Activated naive CD4-positive, alpha-beta T cell treated with anti-CD3 and anti-CD28 coated beads for 36 hours (primary cell): ENCODE measurements around the gene GTF2H2. TPM values are rescaled to one million over a fixed set of nuclear protein-coding genes. Genes with fewer than 3 reads are reported as not detected.
"Not testable (repeated sequence)": the region's sequence is repeated elsewhere in the genome, so short reads cannot be mapped to it uniquely, and the experiment has no call there.

ENCODE experiments used
- CTCF ChIA-PET: fragments of 350-600 bp; sonication (Branson Sonifier 250); formaldehyde crosslinking; loops from one replicate; lab custom pipeline; 2021; ENCODE audit warnings: antibody characterized with exemption; lab: Charles Lee
- DNase-seq: peaks from one replicate; pipeline ENCODE4 v3.0.0-alpha.2; 2020
- H3K27ac Mint-ChIP-seq: one replicate; pipeline ENCODE4 v1.8.0; 2021; ENCODE audit warnings: mild to moderate bottlenecking, mixed read lengths
- H3K27me3 Mint-ChIP-seq: one replicate; pipeline ENCODE4 v1.8.0; 2021; ENCODE audit warnings: low read depth, mixed read lengths
- H3K36me3 Mint-ChIP-seq: one replicate; pipeline ENCODE4 v1.8.0; 2021; ENCODE audit warnings: low read depth, mixed read lengths
- H3K4me1 Mint-ChIP-seq: one replicate; pipeline ENCODE4 v1.8.0; 2021; ENCODE audit warnings: low read depth, mixed read lengths
- H3K4me3 Mint-ChIP-seq: one replicate; pipeline ENCODE4 v1.8.0; 2021; ENCODE audit warnings: mild to moderate bottlenecking, moderate library complexity, mixed read lengths
- H3K9me3 Mint-ChIP-seq: one replicate; pipeline ENCODE4 v1.8.0; 2021; ENCODE audit warnings: mixed read lengths
- intact Hi-C: fragments of 100-400 bp; cut with micrococcal nuclease; formaldehyde crosslinking; loops from one replicate; pipeline ENCODE4 v1.15.1; 2023
- total RNA-seq, 2 experiments: library from RNA; stranded (reverse); gene quantifications; one replicate each; pipeline ENCODE4 v1.2.3, GENCODE V29; 2021

The GTF2H2 gene
- 10 to 100 TPM; 60.6 to 61.7 TPM for total RNA-seq

GRCh38 chr5:71067262-71067928, at the start of gene GTF2H2:
TSS of gene GTF2H2 (minus strand) at chr5:71067676. CDS start at chr5:71062763, 4,913 bp downstream.
- H3K4me3 Mint-ChIP-seq, H3K27me3 Mint-ChIP-seq, H3K27ac Mint-ChIP-seq, intact Hi-C loops, H3K4me1 Mint-ChIP-seq, DNase-seq, CTCF ChIA-PET, H3K36me3 Mint-ChIP-seq, H3K9me3 Mint-ChIP-seq: not testable (repeated sequence)

GRCh38 chr5:71109730-71110275, 42.3 kb upstream of the GTF2H2 start:
- H3K9me3 Mint-ChIP-seq, H3K4me1 Mint-ChIP-seq, H3K4me3 Mint-ChIP-seq, CTCF ChIA-PET, H3K27me3 Mint-ChIP-seq, DNase-seq, H3K36me3 Mint-ChIP-seq, H3K27ac Mint-ChIP-seq, intact Hi-C loops: not testable (repeated sequence)

- H3K9me3 Mint-ChIP-seq, DNase-seq, H3K4me1 Mint-ChIP-seq, H3K36me3 Mint-ChIP-seq, CTCF ChIA-PET, intact Hi-C loops, H3K27me3 Mint-ChIP-seq, H3K27ac Mint-ChIP-seq, H3K4me3 Mint-ChIP-seq: not testable (repeated sequence)
Measured at GRCh38 chr5:71099996-71100395, 32.5 kb upstream of the GTF2H2 start.

GRCh38 chr5:71097930-71098203, 30.4 kb upstream of the GTF2H2 start:
- CTCF ChIA-PET, H3K4me1 Mint-ChIP-seq, DNase-seq, H3K27me3 Mint-ChIP-seq, H3K9me3 Mint-ChIP-seq, H3K27ac Mint-ChIP-seq, H3K36me3 Mint-ChIP-seq, H3K4me3 Mint-ChIP-seq, intact Hi-C loops: not testable (repeated sequence)

GRCh38 chr5:71097173-71097929, 29.9 kb upstream of the GTF2H2 start:
- intact Hi-C loops = not testable (repeated sequence)

GRCh38 chr5:71089773-71090172, 22.3 kb upstream of the GTF2H2 start:
- H3K4me1 Mint-ChIP-seq, H3K27me3 Mint-ChIP-seq, H3K9me3 Mint-ChIP-seq, DNase-seq, intact Hi-C loops, H3K4me3 Mint-ChIP-seq, H3K36me3 Mint-ChIP-seq, CTCF ChIA-PET, H3K27ac Mint-ChIP-seq: not testable (repeated sequence)

More at GRCh38 chr5:71097173-71097929, 29.9 kb upstream of the GTF2H2 start:
- H3K36me3 Mint-ChIP-seq, CTCF ChIA-PET, H3K9me3 Mint-ChIP-seq, H3K4me1 Mint-ChIP-seq, H3K27ac Mint-ChIP-seq, H3K4me3 Mint-ChIP-seq, DNase-seq, H3K27me3 Mint-ChIP-seq: not testable (repeated sequence)

- CTCF ChIA-PET, DNase-seq, H3K4me1 Mint-ChIP-seq, intact Hi-C loops, H3K36me3 Mint-ChIP-seq, H3K9me3 Mint-ChIP-seq, H3K27me3 Mint-ChIP-seq, H3K27ac Mint-ChIP-seq, H3K4me3 Mint-ChIP-seq: not testable (repeated sequence)
Measured at GRCh38 chr5:71088754-71089153, 21.3 kb upstream of the GTF2H2 start.

- CTCF ChIA-PET, H3K27me3 Mint-ChIP-seq, H3K36me3 Mint-ChIP-seq, H3K4me3 Mint-ChIP-seq, intact Hi-C loops, H3K4me1 Mint-ChIP-seq, H3K9me3 Mint-ChIP-seq, DNase-seq, H3K27ac Mint-ChIP-seq: not testable (repeated sequence)
Measured at GRCh38 chr5:71086145-71086544, 18.7 kb upstream of the GTF2H2 start.

GRCh38 chr5:71084280-71085063, 17.0 kb upstream of the GTF2H2 start:
- intact Hi-C loops, H3K36me3 Mint-ChIP-seq, DNase-seq, H3K4me1 Mint-ChIP-seq, H3K27me3 Mint-ChIP-seq, H3K27ac Mint-ChIP-seq, H3K9me3 Mint-ChIP-seq, H3K4me3 Mint-ChIP-seq, CTCF ChIA-PET: not testable (repeated sequence)

GRCh38 chr5:71082898-71083297, 15.4 kb upstream of the GTF2H2 start:
- H3K9me3 Mint-ChIP-seq, H3K27me3 Mint-ChIP-seq, DNase-seq, H3K4me3 Mint-ChIP-seq, intact Hi-C loops, H3K4me1 Mint-ChIP-seq, H3K27ac Mint-ChIP-seq, CTCF ChIA-PET, H3K36me3 Mint-ChIP-seq: not testable (repeated sequence)

- intact Hi-C loops, DNase-seq, H3K27me3 Mint-ChIP-seq, H3K9me3 Mint-ChIP-seq, H3K4me3 Mint-ChIP-seq, H3K36me3 Mint-ChIP-seq, H3K27ac Mint-ChIP-seq, CTCF ChIA-PET, H3K4me1 Mint-ChIP-seq: not testable (repeated sequence)
Measured at GRCh38 chr5:71082340-71082739, 14.9 kb upstream of the GTF2H2 start.

GRCh38 chr5:71061322-71061721, 6.2 kb downstream of the GTF2H2 start:
- H3K9me3 Mint-ChIP-seq, H3K4me3 Mint-ChIP-seq, H3K4me1 Mint-ChIP-seq, H3K36me3 Mint-ChIP-seq, H3K27ac Mint-ChIP-seq, CTCF ChIA-PET, H3K27me3 Mint-ChIP-seq, DNase-seq, intact Hi-C loops: not testable (repeated sequence)
